ENCODE measurements around the gene PKIG.

GRCh38 chr20:44618318-44618731 is 35.9 kb downstream of the PKIG start:
- TF ChIP-seq CTCF (IDR thresholded peaks at IDR 0.05) (no peak), EZH2phosphoT487 (IDR thresholded peaks at IDR 0.05) (no peak), EZH2 (IDR thresholded peaks at IDR 0.05) (no peak)
